T-helper 1 cell (primary cell): Measurements from ENCODE around the gene RELN.

Experiments used
- DNase-seq, 5 donors: peaks; one replicate each; pipeline ENCODE4 v3.0.0-alpha.2; 2012 to 2020

RELN gene

DNA sequence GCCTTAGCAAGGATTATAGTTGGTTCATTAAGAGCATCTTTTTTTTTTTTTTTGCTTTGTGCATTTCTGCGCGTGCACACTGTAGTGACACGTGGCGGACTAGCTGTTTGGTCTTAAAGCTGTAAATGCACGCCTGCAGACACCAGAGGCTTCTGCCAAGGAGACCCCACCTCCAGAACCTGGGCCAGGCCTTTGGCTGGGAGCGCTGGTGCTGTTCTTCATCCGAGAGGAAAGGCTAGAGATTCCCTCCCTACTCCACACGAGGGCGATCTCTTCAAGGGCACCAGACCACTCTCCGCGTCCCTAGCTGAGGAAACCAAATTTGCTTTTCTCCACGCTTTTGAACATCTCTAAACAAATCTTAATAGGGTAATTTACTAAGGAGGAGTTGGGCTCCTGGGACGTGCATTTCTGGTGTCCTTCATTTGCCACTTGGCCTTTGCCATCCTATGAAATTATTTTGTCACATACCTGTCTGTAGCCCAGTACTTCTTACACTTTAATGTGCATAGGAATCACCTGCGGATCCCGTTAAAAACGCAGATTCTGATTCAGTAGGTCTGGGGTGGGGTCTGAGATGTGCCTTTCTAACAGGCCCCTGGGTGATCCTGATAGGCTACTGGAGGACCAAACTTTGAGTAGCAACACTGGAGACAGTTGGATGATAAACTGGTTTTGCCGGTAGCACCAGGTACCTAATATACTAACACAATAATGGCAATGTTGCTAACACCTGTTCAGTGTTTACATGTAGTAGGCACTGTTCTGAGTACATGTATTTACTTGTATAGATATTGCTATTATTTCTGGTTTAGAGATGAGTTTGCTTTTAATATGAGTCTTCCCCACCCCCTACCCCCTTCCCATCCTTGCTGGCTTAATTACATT, 542.1 kb downstream of the RELN start:
- peak in 1 of 5 donors; percentile 23 for DNase-seq

- DNase-seq: no peak
Observed at GRCh38 chr7:103446049-103446520, 543.4 kb downstream of the RELN start, which contains the start of gene SLC26A5. Gene SLC26A5 (minus strand): TSS chr7:103446207. CDS start chr7:103421514, 24,693 bp downstream.

- DNase-seq: no peak
Observed at GRCh38 chr7:103445228-103446048, 544.0 kb downstream of the RELN start.

DNA sequence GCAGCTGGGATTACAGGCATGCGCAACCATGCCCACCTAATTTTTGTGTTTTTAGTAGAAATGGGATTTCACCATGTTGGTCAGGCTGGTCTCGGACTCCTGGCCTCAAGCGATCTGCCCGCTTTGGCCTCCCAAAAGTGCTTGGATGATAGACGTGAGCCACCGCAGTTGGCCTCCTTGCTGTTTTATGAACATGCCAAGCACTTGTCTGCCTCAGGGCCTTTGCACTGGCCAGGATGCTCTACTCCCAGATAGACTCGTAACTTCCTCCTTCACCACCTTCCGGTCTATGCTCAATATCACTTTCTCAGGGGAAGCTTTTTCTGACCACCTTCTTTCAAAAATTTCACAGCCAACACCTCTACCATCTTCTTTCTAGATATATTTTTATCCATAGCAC, 549.8 kb downstream of the RELN start:
- DNase-seq: no peak

GRCh38 chr7:103437623-103438022, 551.8 kb downstream of the RELN start:
- DNase-seq: no peak

- DNase-seq: no peak
Observed at GRCh38 chr7:103432712-103433111, 556.7 kb downstream of the RELN start.

DNA sequence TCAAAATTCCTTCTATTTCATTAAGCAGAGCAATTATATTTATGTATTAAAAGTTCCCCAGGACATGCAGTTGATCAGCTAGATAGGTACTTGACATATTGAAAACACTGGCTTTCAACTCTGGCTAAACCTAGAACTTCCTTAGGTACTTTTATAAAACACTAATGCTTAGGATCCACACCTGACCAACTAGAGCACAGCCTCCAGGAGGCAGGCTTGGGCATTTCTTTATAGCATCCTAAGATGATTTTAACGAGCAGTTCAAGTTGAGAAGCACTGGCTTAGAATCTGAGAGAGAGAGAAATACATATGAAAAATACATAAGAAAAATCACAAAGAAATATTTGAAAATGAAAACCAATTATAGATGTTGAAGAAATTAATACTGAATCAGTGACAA, 564.3 kb downstream of the RELN start:
- DNase-seq: no peak

GRCh38 chr7:103423467-103424179, 565.8 kb downstream of the RELN start:
- no peak for DNase-seq
